ENCODE results near the gene ACOT2.
A peak's percentile ranks its signal among the peaks of the same experiment; 100 is the strongest.

ACOT2 gene

DNA sequence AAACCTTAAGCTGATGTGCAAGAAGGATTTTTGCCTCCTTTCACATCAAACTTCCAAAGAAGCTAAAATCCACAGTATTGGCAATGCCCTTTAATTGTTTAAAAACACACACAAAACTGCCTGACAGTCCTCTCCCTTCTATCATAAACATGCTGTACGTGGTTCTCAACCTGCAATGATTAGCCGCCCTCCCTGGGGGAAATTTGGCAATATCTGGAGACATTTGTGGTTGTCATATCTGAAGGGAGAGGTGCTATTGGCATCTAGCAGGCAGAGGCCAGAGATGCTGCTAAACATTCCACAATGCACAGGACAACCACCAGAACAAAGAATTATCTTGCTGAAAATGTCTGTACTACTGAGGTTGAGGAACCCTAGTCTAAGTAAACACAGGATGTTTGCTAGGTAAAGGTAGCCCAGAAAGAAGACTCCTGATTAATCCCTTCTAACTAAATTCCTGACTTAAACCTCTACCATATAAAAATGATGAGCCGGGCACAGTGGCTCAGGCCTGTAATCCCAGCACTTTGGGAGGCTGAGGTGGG, 44.5 kb downstream of the ACOT2 start:
- no peak for DNase-seq (ENCODE audit: low spot score)
- Histone ChIP-seq H3K27ac (peak overlapping the region; percentile 80 to 92), H3K4me3 (peak overlapping the region; percentile 87)
- no peak for TF ChIP-seq CTCF (IDR thresholded peaks at IDR 0.05)

DNA sequence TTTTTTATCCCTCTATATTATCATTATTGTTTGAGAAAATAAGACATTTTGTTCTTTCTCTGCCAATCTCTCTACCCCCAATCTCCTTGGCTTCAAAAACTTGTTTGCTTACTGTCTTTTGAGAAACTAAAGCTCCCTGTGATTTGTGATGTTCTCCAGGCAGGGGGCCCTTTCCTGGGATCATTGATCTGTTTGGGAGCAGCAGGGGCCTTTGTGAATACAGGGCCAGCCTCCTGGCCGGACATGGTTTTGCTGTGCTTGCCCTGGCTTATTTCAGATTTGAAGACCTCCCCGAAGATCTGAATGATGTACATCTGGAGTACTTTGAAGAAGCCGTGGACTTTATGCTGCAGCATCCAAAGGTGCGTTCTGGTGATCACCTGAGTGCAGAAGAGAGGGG, 47.8 kb downstream of the ACOT2 start:
- Histone ChIP-seq H3K27ac (no peak overlapping the region), H3K4me3 (no peak overlapping the region)
- DNase-seq (ENCODE audit: low spot score) = no peak
- TF ChIP-seq CTCF (IDR thresholded peaks at IDR 0.05) = no peak

DNA sequence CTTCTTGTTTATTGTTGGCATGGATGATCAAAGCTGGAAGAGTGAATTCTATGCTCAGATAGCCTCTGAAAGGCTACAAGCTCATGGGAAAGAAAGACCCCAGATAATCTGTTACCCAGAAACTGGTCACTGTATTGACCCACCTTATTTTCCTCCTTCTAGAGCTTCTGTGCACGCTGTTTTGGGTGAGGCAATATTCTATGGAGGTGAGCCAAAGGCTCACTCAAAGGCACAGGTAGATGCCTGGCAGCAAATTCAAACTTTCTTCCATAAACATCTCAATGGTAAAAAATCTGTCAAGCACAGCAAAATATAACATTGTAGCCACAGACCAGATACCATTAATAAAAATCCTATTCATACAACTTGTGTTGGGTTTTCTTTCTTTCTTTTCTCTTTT, 50.5 kb downstream of the ACOT2 start:
- DNase-seq (ENCODE audit: low spot score) = no peak
- TF ChIP-seq CTCF (IDR thresholded peaks at IDR 0.05) = no peak
- Histone ChIP-seq H3K4me3 (no peak overlapping the region), H3K27ac (no peak overlapping the region)

DNA sequence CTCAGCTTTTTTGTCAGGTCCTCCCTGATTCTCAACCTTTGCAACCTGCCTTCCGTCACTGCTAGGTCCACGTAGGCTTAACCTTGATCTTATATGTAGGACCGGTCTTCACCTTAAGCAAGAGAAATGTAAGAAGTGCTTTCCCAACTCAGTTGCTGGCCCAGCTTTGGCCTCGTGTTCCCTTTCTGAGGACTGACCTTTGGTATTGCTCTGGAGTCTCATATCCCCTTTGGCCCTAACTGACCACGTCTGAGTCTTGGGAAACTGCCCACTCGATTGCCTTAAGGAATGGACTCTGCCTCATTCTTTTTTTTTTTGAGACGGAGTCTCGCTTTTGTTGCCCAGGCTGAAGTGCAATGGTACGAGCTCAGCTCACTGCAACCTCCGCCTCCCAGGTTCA, 51.3 kb downstream of the ACOT2 start:
- H3K4me3 ChIP-seq = no peak overlapping the region
- no peak overlapping the region for H3K27ac ChIP-seq
- DNase-seq (ENCODE audit: low spot score) = no peak
- TF ChIP-seq CTCF (IDR thresholded peaks at IDR 0.05) = no peak

GRCh38 chr14:73623504-73624054, 54.6 kb downstream of the ACOT2 start:
- no peak for TF ChIP-seq CTCF (IDR thresholded peaks at IDR 0.05)
- H3K4me3 ChIP-seq = no peak overlapping the region
- no peak for DNase-seq (ENCODE audit: low spot score)
- no peak overlapping the region for H3K27ac ChIP-seq

Data from coronary artery (tissue), 2 donors.